Mucosa of descending colon (tissue), 3 donors: ENCODE data around the gene ALDH5A1. TPM values are rescaled to one million over a fixed set of nuclear protein-coding genes. Genes with fewer than 3 reads are reported as not detected.

Source experiments
- ATAC-seq: fragments of 200-7000 bp; cut with Tn5 transposase; one replicate; pipeline ENCODE4 v1.9.1; 2020; ENCODE audit warnings: mild to moderate bottlenecking, moderate library complexity
- DNase-seq, 3 donors: peaks; one replicate each; pipeline ENCODE4 v3.0.0-alpha.2; 2020
- H3K36me3 ChIP-seq: fragments of 200-600 bp; one replicate; pipeline ENCODE4 v1.8.0; 2021; ENCODE audit warnings: low read depth, mild to moderate bottlenecking
- H3K4me1 ChIP-seq: fragments of 200-600 bp; one replicate; pipeline ENCODE4 v1.8.0; 2021; ENCODE audit warnings: low read depth, mild to moderate bottlenecking
- H3K4me3 ChIP-seq: fragments of 200-600 bp; one replicate; pipeline ENCODE4 v1.8.0; 2021; ENCODE audit warnings: mild to moderate bottlenecking
- H3K9me3 ChIP-seq: fragments of 200-600 bp; one replicate; pipeline ENCODE4 v1.8.0; 2021; ENCODE audit warnings: mild to moderate bottlenecking
- CTCF ChIP-seq: fragments of 200-600 bp; IDR thresholded peaks from one replicate; pipeline ENCODE4 v1.8.0; 2022; ENCODE audit warnings: antibody characterized with exemption, mild to moderate bottlenecking
- intact Hi-C, 2 donors: fragments of 100-400 bp; cut with DNase I in 1 of 2; cut with micrococcal nuclease in 1 of 2; formaldehyde crosslinking; loops; one replicate each; pipeline versions ENCODE4 v1.11.0 to v1.11.1; 2022; cut with DNase I, micrococcal nuclease
- total RNA-seq, 3 donors: library from RNA; stranded (reverse); fragmentation: NEBNext Ultra II Directional in 2 of 3; extraction: Animal tissue kit (Norgen Biotek cat#: 25700) in 2 of 3; gene quantifications; one replicate each; pipeline versions ENCODE4 v1.2.1 to v1.2.4, GENCODE V29; 2021 to 2023
- donor health status: DM: no; HTN: no; CAD: no; lungs with moderate emphysema.
- donor health status: DM: no; HTN: no; CAD: no.
- donor health status: DM: no; HTN: yes; CAD: no.

Gene ALDH5A1
- total RNA-seq, 3 donors from 2014 or later: 5.9 to 18.2 (median 8.1) TPM

- ATAC-seq: no peak
- Histone ChIP-seq H3K36me3 (no peaks in the 10 kb centered on the region), H3K4me3 (no peak overlapping the region), H3K4me1 (no peaks in the 10 kb centered on the region), H3K9me3 (no peaks in the 10 kb centered on the region)
- intact Hi-C loops: no loop called here
- no peak for TF ChIP-seq CTCF
- no peak for DNase-seq
Observed at GRCh38 chr6:24486065-24486464, 8.7 kb upstream of the ALDH5A1 start.

DNA sequence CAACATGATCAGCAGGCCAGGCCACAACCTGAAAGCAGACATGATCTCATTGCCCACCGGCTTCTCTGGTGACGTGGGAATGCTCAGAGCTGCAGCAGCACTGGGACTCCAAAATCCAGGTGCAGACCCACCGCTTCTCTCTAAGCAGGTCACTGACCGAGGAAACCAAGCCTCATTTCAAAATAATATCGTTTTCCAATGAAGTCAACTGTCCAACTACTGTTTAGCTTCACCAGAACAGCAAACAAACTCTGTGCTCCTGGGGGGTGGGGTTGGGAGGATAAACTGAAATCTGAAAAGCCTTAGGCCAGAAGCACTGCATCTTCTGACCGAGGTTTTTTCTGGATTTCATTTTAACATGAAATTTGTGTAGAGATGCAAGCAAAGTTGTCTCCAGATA is 5.3 kb upstream of the ALDH5A1 start, which contains the start of gene GPLD1:
TSS of gene GPLD1 (minus strand) at position 109 of the 400 bp plus-strand sequence. CDS start at position 42, 67 bp downstream.
- H3K4me3 ChIP-seq: no peak within 1 kb of the TSS
- H3K9me3 ChIP-seq: no peaks in the 10 kb centered on the region
- TF ChIP-seq CTCF: no peak
- intact Hi-C loops: no loop called here
- no peak for DNase-seq
- ATAC-seq: no peak
- peaks cover 5% of the 10 kb centered on the region for H3K4me1 ChIP-seq
- H3K36me3 ChIP-seq: no peaks in the 10 kb centered on the region

- DNase-seq (no peak), ATAC-seq (no peak)
- Histone ChIP-seq H3K9me3 (no peaks in the 10 kb centered on the region), H3K36me3 (no peaks in the 10 kb centered on the region), H3K4me3 (no peak overlapping the region), H3K4me1 (peaks cover 7% of the 10 kb centered on the region)
- intact Hi-C loops: no loop called here
- no peak for TF ChIP-seq CTCF
Observed at GRCh38 chr6:24489881-24490280, 4.9 kb upstream of the ALDH5A1 start.

GRCh38 chr6:24490948-24491347 is 3.8 kb upstream of the ALDH5A1 start:
- Histone ChIP-seq H3K9me3 (no peaks in the 10 kb centered on the region), H3K4me1 (peaks cover 7% of the 10 kb centered on the region), H3K4me3 (no peak overlapping the region), H3K36me3 (no peaks in the 10 kb centered on the region)
- no peak for TF ChIP-seq CTCF
- DNase-seq: no peak
- ATAC-seq: no peak
- intact Hi-C loops: no loop called here

DNA sequence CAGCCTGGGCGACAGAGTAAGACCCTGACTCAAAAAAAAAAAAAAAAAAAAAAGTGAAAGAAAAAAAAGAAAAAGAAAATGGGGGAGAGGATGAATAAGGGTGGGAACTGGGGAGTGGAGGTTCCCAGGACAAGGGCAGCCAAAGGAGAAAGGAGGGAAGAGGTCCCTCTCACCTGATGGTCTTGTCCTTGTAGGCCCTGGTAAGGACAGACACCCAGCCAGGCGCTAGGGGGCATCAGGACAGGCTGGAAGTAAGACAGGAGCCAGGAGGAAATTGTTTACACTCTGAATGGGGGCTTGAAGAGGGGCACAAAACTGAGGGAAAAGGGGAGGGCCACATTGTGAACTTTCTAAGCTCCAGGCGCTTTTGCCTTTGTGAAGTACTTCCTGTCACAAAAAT is 2.3 kb upstream of the ALDH5A1 start:
- no peaks in the 10 kb centered on the region for H3K9me3 ChIP-seq
- intact Hi-C loops: no loop called here
- no peaks in the 10 kb centered on the region for H3K36me3 ChIP-seq
- DNase-seq (peak in 2 of 3 donors; percentile 45 to 46), ATAC-seq (no peak)
- no peak for TF ChIP-seq CTCF
- peaks cover 7% of the 10 kb centered on the region for H3K4me1 ChIP-seq
- H3K4me3 ChIP-seq: no peak overlapping the region
